GM12878 (cell line): Measurements from ENCODE around the gene DESI1. TPM values are rescaled to one million over a fixed set of nuclear protein-coding genes. Genes with fewer than 3 reads are reported as not detected.
"Not testable (repeated sequence)": the region's sequence is repeated elsewhere in the genome, so short reads cannot be mapped to it uniquely, and the experiment has no call there.

Experiments
- ATAC-seq: fragments of 200-7000 bp; cut with Tn5 transposase; 3 replicates; pipeline ENCODE4 v1.9.1; 2020; ENCODE audit warnings: mild to moderate bottlenecking, moderate library complexity
- BruUV-seq: library from RNA; stranded (reverse); fragments of 400-500 nt; replicated peaks from 2 replicates; lab custom pipeline; 2021; lab: Mats Ljungman, UMichigan
- CTCF ChIA-PET: fragments of 300-600 bp; sonication (Branson Sonifier 250); formaldehyde crosslinking; extraction: SDS; loops from one replicate; lab custom pipeline; 2021; ENCODE audit warnings: inconsistent platforms; lab: Yijun Ruan, JAX
- POLR2A ChIA-PET: fragments of 350-600 bp; formaldehyde crosslinking; extraction: SDS; loops from one replicate; lab custom pipeline; 2021; ENCODE audit warnings: inconsistent platforms; lab: Charles Lee
- RAD21 ChIA-PET: fragments of 300-600 bp; sonication (Branson Sonifier 250); formaldehyde crosslinking; loops from one replicate; lab custom pipeline; 2023; ENCODE audit warnings: antibody characterized with exemption; ENCODE audit not compliant: unreplicated experiment; lab: Charles Lee
- SMC1A ChIA-PET: fragments of 300-600 bp; sonication (Branson Sonifier 250); formaldehyde crosslinking; loops from one replicate; lab custom pipeline; 2023; ENCODE audit not compliant: unreplicated experiment, uncharacterized antibody; lab: Charles Lee
- DNase-seq: peaks from one replicate; pipeline ENCODE4 v3.0.0-alpha.2; 2011; ENCODE audit warnings: low read depth, low spot score
- FAIRE-seq: peaks from 3 replicates; lab custom pipeline; 2011; peaks lifted over from hg19 to GRCh38; lab: Jason Lieb, UNC
- H2AFZ ChIP-seq: 2 replicates; pipeline ENCODE4 v1.6.0; 2011; ENCODE audit warnings: low read depth, low read length, control low read depth; ENCODE audit not compliant: control insufficient read depth
- H3K27ac ChIP-seq: 2 replicates; pipeline ENCODE4 v1.5.1; 2011; ENCODE audit warnings: control low read depth; ENCODE audit not compliant: control insufficient read depth, insufficient read depth
- H3K27me3 ChIP-seq, 2 experiments: replicated peaks in 1 of 2; 2 replicates each; pipeline versions ENCODE4 v1.6.0 to v1.6.1; 2011; ENCODE audit warnings: low read length in 1 of 2; ENCODE audit not compliant: control insufficient read depth in 2 of 2, insufficient read depth in 2 of 2
- H3K36me3 ChIP-seq, 2 experiments: 2 replicates each; pipeline ENCODE4 v1.5.1; 2011; ENCODE audit warnings: low read length in 1 of 2; ENCODE audit not compliant: control insufficient read depth in 2 of 2, insufficient read depth in 2 of 2
- H3K4me1 ChIP-seq: 2 replicates; pipeline ENCODE4 v1.6.1; 2011; ENCODE audit warnings: mild to moderate bottlenecking, low read length, moderate library complexity, mixed read lengths; ENCODE audit not compliant: control insufficient read depth, insufficient read depth
- H3K4me2 ChIP-seq: 2 replicates; pipeline ENCODE4 v1.6.0; 2011; ENCODE audit warnings: control low read depth; ENCODE audit not compliant: control insufficient read depth, insufficient read depth
- H3K4me3 ChIP-seq: fragments of 200-600 bp; sonication (generic); 2 replicates; pipeline ENCODE4 v1.5.1; 2016
- H3K79me2 ChIP-seq: 2 replicates; pipeline ENCODE4 v1.6.0; 2011; ENCODE audit warnings: low read length; ENCODE audit not compliant: control insufficient read depth, insufficient read depth
- H3K9ac ChIP-seq: 2 replicates; pipeline ENCODE4 v1.8.0; 2011; ENCODE audit warnings: low read length, control low read depth, mixed read lengths; ENCODE audit not compliant: control insufficient read depth, insufficient read depth
- H3K9me3 ChIP-seq: replicated peaks from 3 replicates; pipeline ENCODE4 v1.5.1; 2011; ENCODE audit warnings: mild to moderate bottlenecking, low read length; ENCODE audit not compliant: control insufficient read depth, insufficient read depth
- H4K20me1 ChIP-seq: 2 replicates; pipeline ENCODE4 v1.6.0; 2011; ENCODE audit not compliant: control insufficient read depth, insufficient read depth
- CBX5 ChIP-seq: sonication (generic); IDR thresholded peaks from 2 replicates; pipeline ENCODE4 v1.6.1; 2016; ENCODE audit warnings: low read depth, moderate library complexity, mild to moderate bottlenecking, inconsistent platforms
- FOXM1 ChIP-seq: IDR thresholded peaks from 2 replicates; pipeline ENCODE4 v1.6.1; 2012; ENCODE audit warnings: low read depth, mild to moderate bottlenecking, inconsistent platforms, low read length, moderate library complexity
- KLF5 ChIP-seq: fragments of 450-650 bp; IDR thresholded peaks from 2 replicates; pipeline ENCODE4 v1.6.1; 2014; ENCODE audit warnings: mild to moderate bottlenecking; ENCODE audit not compliant: partially characterized antibody
- MLLT1 ChIP-seq: fragments of 450-650 bp; IDR thresholded peaks from 2 replicates; pipeline ENCODE4 v1.6.1; 2016; ENCODE audit warnings: mild to moderate bottlenecking
- NFYA ChIP-seq: IDR thresholded peaks from 2 replicates; pipeline ENCODE4 v1.6.1; 2011; ENCODE audit warnings: low read depth, mild to moderate bottlenecking, low read length, improper control_type of control experiment, borderline replicate concordance
- PBX3 ChIP-seq: IDR thresholded peaks from 2 replicates; pipeline ENCODE4 v1.6.1; 2011; ENCODE audit warnings: mild to moderate bottlenecking, low read depth, low read length, moderate library complexity; ENCODE audit not compliant: insufficient replicate concordance
- POLR2A ChIP-seq: IDR thresholded peaks from 2 replicates; pipeline ENCODE4 v1.6.1; 2011; ENCODE audit warnings: low read depth, mild to moderate bottlenecking, low read length
- PRDM15 ChIP-seq: fragments of 450-650 bp; formaldehyde crosslinking; IDR thresholded peaks from 2 replicates; pipeline ENCODE4 v1.4.0; 2020; ENCODE audit warnings: mild to moderate bottlenecking, moderate library complexity
- SRF ChIP-seq, 2 experiments: IDR thresholded peaks; 2 replicates each; pipeline ENCODE4 v1.6.1; 2011; ENCODE audit warnings: low read depth in 2 of 2, low read length in 2 of 2, mild to moderate bottlenecking in 1 of 2, moderate library complexity in 1 of 2
- ZBED1 ChIP-seq: IDR thresholded peaks from 2 replicates; pipeline ENCODE4 v1.6.1; 2016; ENCODE audit warnings: borderline replicate concordance
- ZNF622 ChIP-seq: fragments of 450-650 bp; IDR thresholded peaks from 2 replicates; pipeline ENCODE4 v1.6.1; 2017; ENCODE audit warnings: mild to moderate bottlenecking, inconsistent platforms
- WGBS: methylation state at CpG from one replicate; pipeline ENCODE4 v1.1.6; 2016; ENCODE audit warnings: low lambda C conversion rate; ENCODE audit not compliant: insufficient replicate concordance, insufficient coverage; ENCODE audit errors: missing lambda C conversion rate; 5-methylcytosine and 5-hydroxymethylcytosine counted together
- in situ Hi-C: fragments of 300-500 bp; cut with MboI; formaldehyde crosslinking; loops from 9 replicates; pipeline ENCODE4 v1.14.3; 2018; ENCODE audit warnings: mixed read lengths
- intact Hi-C: fragments of 100-400 bp; cut with micrococcal nuclease; formaldehyde crosslinking; loops from one replicate; pipeline ENCODE4 v1.14.2; 2022; ENCODE audit not compliant: unreplicated experiment
- polyA plus RNA-seq, 11 experiments: library from polyadenylated mRNA; depleted of rRNA in 4 of 11; unstranded in 6 of 11; stranded (reverse) in 5 of 11; fragments of >200 nt; fragmentation: Nextera tagmentation in 4 of 11; fragmentation: Illumina TruSeq in 1 of 11; extraction: Ambion mirVana in 4 of 11; extraction: Trizol in 1 of 11; gene quantifications; 1 replicate in 1 of 11; 2 replicates in 10 of 11; pipeline versions ENCODE4 v1.2.1 to v1.2.3, GENCODE V29; 2011 to 2016; ENCODE audit warnings: inconsistent platforms in 2 of 11, missing spikeins in 2 of 11, low read depth in 1 of 11
- total RNA-seq, 4 experiments: library from RNA; depleted of rRNA in 3 of 4; stranded (reverse); fragments of >200 nt in 3 of 4; fragmentation: Illumina TruSeq in 1 of 4; extraction: Trizol in 1 of 4; gene quantifications; 2 replicates each; pipeline versions ENCODE4 v1.2.1 to v1.2.3, GENCODE V29; 2013 to 2021

DESI1 gene
- total and polyA plus RNA-seq, 10 of the 15 experiments (the other 5 are each of a cell fraction or from before 2014, with no cell fraction given), result 8.0 to 76.8 (median 40.6) TPM

- ChIA-PET SMC1A (interaction anchor here (1.0 kb wide), 1 partner anchor 13 kb away, joined by 3 read pairs; no protein-coding TSS in a partner anchor), POLR2A (interaction anchor here (1.0 kb wide), 1 partner anchor 194 kb away, joined by 3 read pairs; no protein-coding TSS in a partner anchor), CTCF (interaction anchor here (1.1 to 1.6 kb wide), 4 partner anchors 9 to 120 kb away, joined by 3 to 5 read pairs (median 3); partner anchors contain the start of gene POLR3H)
- peaks cover 22 to 24% of the 10 kb centered on the region in 2 experiments; a peak in 3 of 4 replicates for H3K36me3 ChIP-seq
- H3K27me3 ChIP-seq, intact Hi-C loops, DNase-seq, H4K20me1 ChIP-seq, H3K79me2 ChIP-seq, H3K4me1 ChIP-seq, H3K4me2 ChIP-seq, ATAC-seq, RAD21 ChIA-PET, H3K27ac ChIP-seq, H3K9ac ChIP-seq, FAIRE-seq, H3K4me3 ChIP-seq, BruUV-seq, H2AFZ ChIP-seq, in situ Hi-C loops, H3K9me3 ChIP-seq: not testable (repeated sequence)
- 0 out of 2 replicates have a peak, but pooled peaks have one; percentile 25 for TF ChIP-seq POLR2A
- 97% methylated on average over 9 of the region's 9 CpGs for WGBS
Measured at GRCh38 chr22:41663594-41663993, 42.8 kb upstream of the DESI1 start.

GRCh38 chr22:41661713-41662112 lies 40.9 kb upstream of the DESI1 start:
- in situ Hi-C loops (no loop called here), intact Hi-C loops (no loop called here)
- Histone ChIP-seq H3K4me2 (no peak overlapping the region), H3K4me1 (no peaks in the 10 kb centered on the region), H4K20me1 (no peaks in the 10 kb centered on the region), H3K9me3 (no peaks in the 10 kb centered on the region), H3K79me2 (no peaks in the 10 kb centered on the region), H3K27me3 (no peaks in the 10 kb centered on the region), H3K36me3 (peaks cover 27 to 33% of the 10 kb centered on the region in 2 experiments), H3K4me3 (no peak overlapping the region), H3K27ac (no peak overlapping the region), H2AFZ (no peak overlapping the region), H3K9ac (no peak overlapping the region)
- ATAC-seq (no peak), FAIRE-seq (no peak), DNase-seq (no peak)
- CTCF ChIA-PET, result interaction anchor here (0.9 to 1.3 kb wide), 2 partner anchors 17 to 29 kb away, joined by 3 read pairs; no protein-coding TSS in a partner anchor
- SMC1A ChIA-PET, result interaction anchor here (2.4 kb wide), 1 partner anchor 11 kb away, joined by 7 read pairs; no protein-coding TSS in a partner anchor
- RAD21 ChIA-PET, result no interaction called here
- BruUV-seq, result TSS peak; percentile 49
- POLR2A ChIA-PET, result interaction anchor here (0.5 kb wide), 1 partner anchor 300 kb away, joined by 3 read pairs; no protein-coding TSS in a partner anchor
- 100% methylated on average over 2 of the region's 2 CpGs for WGBS
- TF ChIP-seq KLF5, result no peak
- TF ChIP-seq SRF (IDR thresholded peaks at IDR 0.05; ENCODE audit: low read depth in 2 of 2, low read length in 2 of 2), result no peak
- TF ChIP-seq NFYA, result no peak
- no peak for TF ChIP-seq FOXM1
- no peak for TF ChIP-seq ZBED1
- no peak for TF ChIP-seq PRDM15 (CRISPR knock-in tag)
- no peak for TF ChIP-seq CBX5
- no peak for TF ChIP-seq PBX3
- TF ChIP-seq MLLT1, result no peak
- no peak for TF ChIP-seq ZNF622
